ENCODE measurements around the gene COL27A1.

The COL27A1 gene

GRCh38 chr9:114269023-114269422 is 113.7 kb downstream of the COL27A1 start:
- TF ChIP-seq CTCF (IDR thresholded peaks at IDR 0.05; ENCODE audit: borderline replicate concordance, insufficient read depth, low read depth, low read length): no peak
- no peak overlapping the region for H3K4me3 ChIP-seq (ENCODE audit: low read depth, low read length)

DNA sequence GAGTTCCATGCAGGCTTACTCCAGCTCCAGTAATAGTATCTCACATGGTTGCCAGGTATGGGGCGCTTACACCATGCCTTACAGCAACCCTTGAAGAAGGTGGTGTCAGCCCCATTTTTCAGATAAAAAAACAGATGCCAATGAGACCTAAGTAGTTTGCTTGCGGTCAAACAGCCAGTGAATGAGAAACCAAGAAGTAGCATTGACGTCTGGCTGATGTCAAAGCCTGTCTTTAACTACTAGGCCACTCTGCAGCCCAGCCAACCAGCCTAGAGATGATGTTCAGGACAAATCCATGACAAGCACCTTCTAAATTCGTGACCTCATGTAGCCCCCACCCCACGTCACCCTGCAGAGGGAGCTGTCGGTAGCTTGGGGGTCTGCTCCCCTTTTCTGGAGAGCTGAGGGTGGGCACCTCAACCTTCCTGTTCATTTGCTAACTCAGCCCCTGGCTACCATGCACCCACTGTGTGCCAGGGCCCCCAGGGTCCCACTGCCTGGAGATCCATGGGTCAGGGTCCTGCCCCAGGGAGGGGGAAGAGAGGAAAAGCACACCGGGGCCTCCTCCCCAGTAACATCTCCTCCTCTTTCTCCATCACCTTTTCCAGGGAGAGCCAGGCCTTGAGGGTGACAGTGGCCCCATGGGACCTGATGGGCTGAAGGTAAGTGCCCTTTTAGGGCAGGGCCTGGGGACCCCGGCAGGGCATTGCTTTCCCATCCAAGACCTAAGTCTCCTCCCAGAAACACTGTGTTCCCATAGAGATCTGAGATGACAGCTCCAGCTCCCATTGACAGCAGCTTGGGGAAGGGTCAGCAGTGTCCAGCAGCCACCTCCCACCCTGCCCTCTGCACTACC is 115.0 kb downstream of the COL27A1 start:
- TF ChIP-seq CTCF (IDR thresholded peaks at IDR 0.05; ENCODE audit: borderline replicate concordance, insufficient read depth, low read depth, low read length): no peak
- no peak overlapping the region for H3K4me3 ChIP-seq (ENCODE audit: low read depth, low read length)

- H3K4me3 ChIP-seq (ENCODE audit: low read depth, low read length): no peak overlapping the region
- no peak for TF ChIP-seq CTCF (IDR thresholded peaks at IDR 0.05; ENCODE audit: borderline replicate concordance, insufficient read depth, low read depth, low read length)
These were observed 116.5 kb downstream of the COL27A1 start for GRCh38 chr9:114271556-114272510.

GRCh38 chr9:114272739-114273431 is 117.5 kb downstream of the COL27A1 start:
- no peak for TF ChIP-seq CTCF (IDR thresholded peaks at IDR 0.05; ENCODE audit: borderline replicate concordance, insufficient read depth, low read depth, low read length)
- no peak overlapping the region for H3K4me3 ChIP-seq (ENCODE audit: low read depth, low read length)

GRCh38 chr9:114273461-114273881 is 118.1 kb downstream of the COL27A1 start:
- no peak for TF ChIP-seq CTCF (IDR thresholded peaks at IDR 0.05; ENCODE audit: borderline replicate concordance, insufficient read depth, low read depth, low read length)
- H3K4me3 ChIP-seq (ENCODE audit: low read depth, low read length): no peak overlapping the region

- TF ChIP-seq CTCF (IDR thresholded peaks at IDR 0.05; ENCODE audit: borderline replicate concordance, insufficient read depth, low read depth, low read length): no peak
These were observed 118.9 kb downstream of the COL27A1 start for GRCh38 chr9:114274217-114274616.

More at GRCh38 chr9:114274217-114274616, 118.9 kb downstream of the COL27A1 start:
- H3K4me3 ChIP-seq (ENCODE audit: low read depth, low read length): no peak overlapping the region

Measured in GM12875 (cell line).